ENCODE data around the gene GTF2F2.

Gene GTF2F2

DNA sequence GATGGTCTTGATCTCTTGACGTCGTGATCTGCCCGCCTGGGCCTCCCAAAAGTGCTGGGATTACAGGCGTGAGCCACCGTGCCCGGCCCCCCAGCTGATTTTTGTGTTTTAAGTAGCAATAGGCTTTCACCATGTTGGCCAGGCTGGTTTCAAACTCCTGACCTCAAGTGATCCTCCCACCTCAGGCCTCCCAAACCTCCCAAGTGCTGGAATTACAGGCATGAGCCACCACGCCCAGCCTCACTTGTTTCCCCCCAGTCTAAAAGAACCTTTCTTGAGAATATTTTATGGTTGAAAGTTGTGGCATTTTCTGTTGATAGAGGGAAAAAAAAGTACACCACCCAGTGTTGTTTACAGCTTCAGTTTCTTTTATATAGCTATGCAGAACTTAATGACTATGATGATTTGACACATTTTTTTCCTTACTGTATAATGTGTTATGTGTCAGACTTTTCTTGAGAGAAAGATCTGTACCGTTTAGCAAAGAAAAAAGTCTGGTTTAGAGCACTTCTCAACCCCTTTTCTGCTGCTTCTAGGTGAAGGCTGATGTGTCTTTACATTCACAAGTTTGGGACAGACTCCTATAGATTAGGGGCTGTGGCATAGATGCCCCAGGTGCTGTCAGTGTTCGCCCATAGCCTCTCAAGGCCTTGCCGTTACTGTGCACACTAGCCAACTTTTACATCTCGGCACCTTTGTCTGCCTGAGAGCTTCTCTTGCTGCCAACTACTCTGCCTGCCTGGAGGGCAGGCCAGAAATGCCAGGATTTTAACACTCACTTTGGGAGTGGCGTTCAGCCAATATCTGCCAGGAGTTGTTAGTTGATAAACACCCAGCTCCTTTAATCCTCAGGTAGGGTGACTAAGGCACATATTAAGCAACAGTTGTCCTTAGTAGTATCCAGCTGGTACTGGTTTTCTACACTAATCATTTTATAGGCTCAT lies 47.6 kb downstream of the GTF2F2 start:
- Histone ChIP-seq H3K36me3 (replicated peaks in 1 of 2; ENCODE audit: control insufficient read depth in 2 of 2, insufficient read depth in 2 of 2, low read length in 2 of 2) (peaks cover 0 to 43% of the 10 kb centered on the region in 2 donors), H2BK12ac (ENCODE audit: low read length) (no peak overlapping the region), H4K8ac (ENCODE audit: low read depth, low read length) (no peak overlapping the region), H2BK120ac (ENCODE audit: low read depth, low read length) (no peak overlapping the region), H3K14ac (ENCODE audit: low read length) (no peak overlapping the region), H3K27me3 (ENCODE audit: control insufficient read depth in 3 of 3, insufficient read depth in 3 of 3, low read depth in 1 of 3, low read length in 3 of 3) (no peaks in the 10 kb centered on the region), H2BK5ac (ENCODE audit: low read length) (no peak overlapping the region), H3K4me2 (ENCODE audit: insufficient read depth, low read length, poor library complexity, severe bottlenecking) (no peak overlapping the region), H2BK15ac (ENCODE audit: low read length) (no peak overlapping the region), H3K4me3 (ENCODE audit: low read length in 2 of 2) (no peak overlapping the region), H3K79me1 (ENCODE audit: low read depth, low read length) (no peaks in the 10 kb centered on the region), H2AK5ac (ENCODE audit: low read depth, low read length) (no peak overlapping the region), H3K4me1 (ENCODE audit: control insufficient read depth in 2 of 2, insufficient read depth in 1 of 2, low read depth in 1 of 2, low read length in 2 of 2) (no peaks in the 10 kb centered on the region), H4K91ac (ENCODE audit: low read depth, low read length, poor library complexity) (no peak overlapping the region), H3K18ac (ENCODE audit: low read length) (no peak overlapping the region), H2AFZ (ENCODE audit: low read length) (no peak overlapping the region), H3K4ac (ENCODE audit: low read length) (no peak overlapping the region), H3K9me3 (replicated peaks in 1 of 2; ENCODE audit: control insufficient read depth in 2 of 2, insufficient read depth in 1 of 2, low read depth in 1 of 2, low read length in 2 of 2) (no peaks in the 10 kb centered on the region), H3K27ac (replicated peaks; ENCODE audit: low read length) (no peak overlapping the region), H3K9ac (ENCODE audit: low read depth, low read length, poor library complexity) (no peak overlapping the region), H3K23ac (ENCODE audit: low read depth, low read length, poor library complexity) (no peak overlapping the region)
- WGBS, 2 donors (ENCODE audit: extremely low coverage in 2 of 2, insufficient read length in 2 of 2, insufficient replicate concordance in 1 of 2) = no CpG with 5 or more reads among the region's 12 CpGs
- DNase-seq (ENCODE audit: low spot score) = no peak

DNA sequence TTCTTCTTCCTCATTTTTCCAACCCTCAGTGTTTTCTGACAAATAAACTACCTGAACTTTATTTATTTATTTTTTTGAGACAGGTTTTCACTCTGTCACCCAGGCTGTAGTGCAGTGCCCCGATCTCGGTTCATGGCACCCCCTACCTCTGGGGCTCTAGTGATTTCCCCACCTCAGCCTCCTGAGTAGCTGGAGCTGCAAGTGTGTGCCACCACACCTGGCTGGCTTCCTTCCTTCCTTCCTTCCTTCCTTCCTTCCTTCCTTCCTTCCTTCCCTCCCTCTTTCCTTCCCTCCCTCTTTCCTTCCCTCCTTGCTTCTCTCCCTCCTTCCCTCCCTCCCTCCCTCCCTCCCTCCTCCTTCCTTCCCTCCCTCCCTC lies 48.2 kb downstream of the GTF2F2 start:
- Histone ChIP-seq H3K36me3 (replicated peaks in 1 of 2; ENCODE audit: control insufficient read depth in 2 of 2, insufficient read depth in 2 of 2, low read length in 2 of 2) (peaks cover 0 to 45% of the 10 kb centered on the region in 2 donors), H3K18ac (ENCODE audit: low read length) (no peak overlapping the region), H2AFZ (ENCODE audit: low read length) (no peak overlapping the region), H4K91ac (ENCODE audit: low read depth, low read length, poor library complexity) (no peak overlapping the region), H2BK12ac (ENCODE audit: low read length) (no peak overlapping the region), H3K4me2 (ENCODE audit: insufficient read depth, low read length, poor library complexity, severe bottlenecking) (no peak overlapping the region), H3K4me3 (ENCODE audit: low read length in 2 of 2) (no peak overlapping the region), H3K4me1 (ENCODE audit: control insufficient read depth in 2 of 2, insufficient read depth in 1 of 2, low read depth in 1 of 2, low read length in 2 of 2) (no peaks in the 10 kb centered on the region), H3K23ac (ENCODE audit: low read depth, low read length, poor library complexity) (no peak overlapping the region), H2BK120ac (ENCODE audit: low read depth, low read length) (no peak overlapping the region), H3K9ac (ENCODE audit: low read depth, low read length, poor library complexity) (no peak overlapping the region), H3K9me3 (replicated peaks in 1 of 2; ENCODE audit: control insufficient read depth in 2 of 2, insufficient read depth in 1 of 2, low read depth in 1 of 2, low read length in 2 of 2) (no peaks in the 10 kb centered on the region), H3K14ac (ENCODE audit: low read length) (no peak overlapping the region), H4K8ac (ENCODE audit: low read depth, low read length) (no peak overlapping the region), H2BK15ac (ENCODE audit: low read length) (no peak overlapping the region), H2AK5ac (ENCODE audit: low read depth, low read length) (no peak overlapping the region), H3K27ac (replicated peaks; ENCODE audit: low read length) (no peak overlapping the region), H3K79me1 (ENCODE audit: low read depth, low read length) (no peaks in the 10 kb centered on the region), H3K4ac (ENCODE audit: low read length) (no peak overlapping the region), H3K27me3 (ENCODE audit: control insufficient read depth in 3 of 3, insufficient read depth in 3 of 3, low read depth in 1 of 3, low read length in 3 of 3) (no peaks in the 10 kb centered on the region), H2BK5ac (ENCODE audit: low read length) (no peak overlapping the region)
- no peak for DNase-seq (ENCODE audit: low spot score)
- WGBS, 2 donors (ENCODE audit: extremely low coverage in 2 of 2, insufficient read length in 2 of 2, insufficient replicate concordance in 1 of 2) = no CpG with 5 or more reads among the region's 2 CpGs

DNA sequence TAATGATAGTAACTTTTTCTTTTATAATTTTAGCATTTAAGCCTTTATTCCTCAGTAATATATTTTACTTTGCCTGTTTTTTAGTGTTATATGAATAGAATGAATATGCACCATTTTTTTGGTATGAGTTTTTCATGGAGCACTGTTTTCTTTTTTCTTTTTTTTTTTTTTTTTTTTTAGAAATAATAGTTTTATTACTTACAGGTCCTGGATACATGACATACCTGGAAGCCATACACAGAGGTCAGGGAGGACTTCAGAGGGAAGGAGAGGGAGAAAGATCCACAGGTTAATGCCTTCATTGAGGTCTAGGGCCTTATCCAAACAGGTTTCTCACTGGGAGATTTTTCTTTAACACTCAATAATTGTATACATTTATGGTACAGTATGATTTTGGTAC lies 54.2 kb downstream of the GTF2F2 start:
- Histone ChIP-seq H3K4me2 (ENCODE audit: insufficient read depth, low read length, poor library complexity, severe bottlenecking) (no peak overlapping the region), H3K4me1 (ENCODE audit: control insufficient read depth in 2 of 2, insufficient read depth in 1 of 2, low read depth in 1 of 2, low read length in 2 of 2) (peaks cover 0 to 3% of the 10 kb centered on the region in 2 donors), H4K8ac (ENCODE audit: low read depth, low read length) (no peak overlapping the region)

DNA sequence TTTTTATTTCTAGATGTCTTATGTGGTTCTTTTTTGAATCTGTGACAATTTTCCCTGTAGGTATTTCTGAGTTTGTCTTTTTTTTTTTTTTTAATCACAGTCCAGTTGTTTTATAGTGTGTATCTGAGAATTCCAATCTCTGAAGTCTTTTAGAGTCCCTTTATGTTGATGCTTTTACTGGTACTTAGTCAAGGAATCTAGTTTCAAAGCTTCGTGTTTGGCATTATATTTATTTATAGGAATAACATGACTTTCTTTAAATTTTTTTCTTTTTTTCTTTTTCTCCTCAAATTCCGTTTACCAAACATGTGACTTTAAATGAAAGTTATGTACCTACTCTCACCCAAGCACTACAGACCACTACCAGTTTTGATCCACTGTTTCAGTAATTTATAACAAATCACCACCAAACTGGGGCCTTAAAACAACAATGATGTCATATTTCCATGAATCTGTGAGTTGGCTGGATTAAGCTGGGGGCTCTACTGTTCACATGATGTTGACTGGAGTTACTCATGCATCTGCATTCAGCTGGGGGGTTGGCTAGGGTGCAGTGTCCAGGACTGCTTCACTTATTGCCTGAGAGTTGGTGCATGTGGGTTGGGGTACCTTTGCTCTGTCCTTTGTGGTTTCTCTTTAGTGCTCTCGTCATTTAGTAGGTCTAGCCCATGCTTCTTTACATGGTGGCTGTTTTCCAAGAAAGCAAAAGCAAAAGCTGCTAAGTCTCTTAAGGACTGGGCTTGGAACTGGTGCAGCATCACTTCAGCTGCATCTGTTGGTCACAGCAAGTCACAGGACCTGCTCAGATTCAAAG lies 58.2 kb downstream of the GTF2F2 start:
- Histone ChIP-seq H2BK120ac (ENCODE audit: low read depth, low read length) (no peak overlapping the region), H2BK15ac (ENCODE audit: low read length) (no peak overlapping the region), H4K8ac (ENCODE audit: low read depth, low read length) (no peak overlapping the region), H2AK5ac (ENCODE audit: low read depth, low read length) (no peak overlapping the region), H3K79me1 (ENCODE audit: low read depth, low read length) (no peaks in the 10 kb centered on the region), H4K91ac (ENCODE audit: low read depth, low read length, poor library complexity) (no peak overlapping the region), H3K18ac (ENCODE audit: low read length) (no peak overlapping the region), H3K4me3 (ENCODE audit: low read length in 2 of 2) (no peak overlapping the region), H3K9me3 (replicated peaks in 1 of 2; ENCODE audit: control insufficient read depth in 2 of 2, insufficient read depth in 1 of 2, low read depth in 1 of 2, low read length in 2 of 2) (no peaks in the 10 kb centered on the region), H3K9ac (ENCODE audit: low read depth, low read length, poor library complexity) (no peak overlapping the region), H2AFZ (ENCODE audit: low read length) (no peak overlapping the region), H3K4me1 (ENCODE audit: control insufficient read depth in 2 of 2, insufficient read depth in 1 of 2, low read depth in 1 of 2, low read length in 2 of 2) (peaks cover 0 to 3% of the 10 kb centered on the region in 2 donors), H2BK5ac (ENCODE audit: low read length) (no peak overlapping the region), H3K23ac (ENCODE audit: low read depth, low read length, poor library complexity) (no peak overlapping the region), H3K36me3 (replicated peaks in 1 of 2; ENCODE audit: control insufficient read depth in 2 of 2, insufficient read depth in 2 of 2, low read length in 2 of 2) (peaks cover 0 to 24% of the 10 kb centered on the region in 2 donors), H3K27me3 (ENCODE audit: control insufficient read depth in 3 of 3, insufficient read depth in 3 of 3, low read depth in 1 of 3, low read length in 3 of 3) (no peaks in the 10 kb centered on the region), H3K4me2 (ENCODE audit: insufficient read depth, low read length, poor library complexity, severe bottlenecking) (no peak overlapping the region), H3K27ac (replicated peaks; ENCODE audit: low read length) (no peak overlapping the region), H3K14ac (ENCODE audit: low read length) (no peak overlapping the region), H2BK12ac (ENCODE audit: low read length) (no peak overlapping the region), H3K4ac (ENCODE audit: low read length) (no peak overlapping the region)
- 71% methylated on average over 1 of the region's 3 CpGs; no CpG with 5 or more reads in 1 of the 2 donors for WGBS, 2 donors (ENCODE audit: extremely low coverage in 2 of 2, insufficient read length in 2 of 2, insufficient replicate concordance in 1 of 2)
- DNase-seq (ENCODE audit: low spot score) = no peak

More for the DNA sequence above, 54.2 kb downstream of the GTF2F2 start:
- H2BK12ac ChIP-seq (ENCODE audit: low read length) = no peak overlapping the region
- H3K9ac ChIP-seq (ENCODE audit: low read depth, low read length, poor library complexity) = no peak overlapping the region
- no peak overlapping the region for H3K4ac ChIP-seq (ENCODE audit: low read length)
- no peak overlapping the region for H3K18ac ChIP-seq (ENCODE audit: low read length)
- no peak for DNase-seq (ENCODE audit: low spot score)
- H3K23ac ChIP-seq (ENCODE audit: low read depth, low read length, poor library complexity) = no peak overlapping the region
- H2BK5ac ChIP-seq (ENCODE audit: low read length) = no peak overlapping the region
- no peak overlapping the region for H3K27ac ChIP-seq (replicated peaks; ENCODE audit: low read length)
- no peak overlapping the region for H4K91ac ChIP-seq (ENCODE audit: low read depth, low read length, poor library complexity)
- H2AFZ ChIP-seq (ENCODE audit: low read length) = no peak overlapping the region
- H3K36me3 ChIP-seq (replicated peaks in 1 of 2; ENCODE audit: control insufficient read depth in 2 of 2, insufficient read depth in 2 of 2, low read length in 2 of 2) = peaks cover 0 to 28% of the 10 kb centered on the region in 2 donors
- H2BK15ac ChIP-seq (ENCODE audit: low read length) = no peak overlapping the region
- H3K9me3 ChIP-seq (replicated peaks in 1 of 2; ENCODE audit: control insufficient read depth in 2 of 2, insufficient read depth in 1 of 2, low read depth in 1 of 2, low read length in 2 of 2) = no peaks in the 10 kb centered on the region
- H3K79me1 ChIP-seq (ENCODE audit: low read depth, low read length) = no peaks in the 10 kb centered on the region
- no peak overlapping the region for H2BK120ac ChIP-seq (ENCODE audit: low read depth, low read length)
- H3K14ac ChIP-seq (ENCODE audit: low read length) = no peak overlapping the region
- no peaks in the 10 kb centered on the region for H3K27me3 ChIP-seq (ENCODE audit: control insufficient read depth in 3 of 3, insufficient read depth in 3 of 3, low read depth in 1 of 3, low read length in 3 of 3)
- no peak overlapping the region for H2AK5ac ChIP-seq (ENCODE audit: low read depth, low read length)
- H3K4me3 ChIP-seq (ENCODE audit: low read length in 2 of 2) = no peak overlapping the region
